22Rv1 (cell line): ENCODE results near the gene MCUB.
A peak's percentile ranks its signal among the peaks of the same experiment; 100 is the strongest.

Experiments
- H3K27ac ChIP-seq: fragments of 450-650 bp; 2 replicates; pipeline ENCODE4 v1.5.1; 2017
- ZFX ChIP-seq: fragments of 450-650 bp; IDR thresholded peaks from 2 replicates; pipeline ENCODE4 v1.6.1; 2017; ENCODE audit warnings: antibody characterized with exemption, borderline replicate concordance
- TF ChIP-seq, protein P1 (sequence below): fragments of 450-650 bp; IDR thresholded peaks from 2 replicates; pipeline ENCODE4 v1.5.1; 2017; ENCODE audit warnings: mild to moderate bottlenecking

MCUB gene

DNA sequence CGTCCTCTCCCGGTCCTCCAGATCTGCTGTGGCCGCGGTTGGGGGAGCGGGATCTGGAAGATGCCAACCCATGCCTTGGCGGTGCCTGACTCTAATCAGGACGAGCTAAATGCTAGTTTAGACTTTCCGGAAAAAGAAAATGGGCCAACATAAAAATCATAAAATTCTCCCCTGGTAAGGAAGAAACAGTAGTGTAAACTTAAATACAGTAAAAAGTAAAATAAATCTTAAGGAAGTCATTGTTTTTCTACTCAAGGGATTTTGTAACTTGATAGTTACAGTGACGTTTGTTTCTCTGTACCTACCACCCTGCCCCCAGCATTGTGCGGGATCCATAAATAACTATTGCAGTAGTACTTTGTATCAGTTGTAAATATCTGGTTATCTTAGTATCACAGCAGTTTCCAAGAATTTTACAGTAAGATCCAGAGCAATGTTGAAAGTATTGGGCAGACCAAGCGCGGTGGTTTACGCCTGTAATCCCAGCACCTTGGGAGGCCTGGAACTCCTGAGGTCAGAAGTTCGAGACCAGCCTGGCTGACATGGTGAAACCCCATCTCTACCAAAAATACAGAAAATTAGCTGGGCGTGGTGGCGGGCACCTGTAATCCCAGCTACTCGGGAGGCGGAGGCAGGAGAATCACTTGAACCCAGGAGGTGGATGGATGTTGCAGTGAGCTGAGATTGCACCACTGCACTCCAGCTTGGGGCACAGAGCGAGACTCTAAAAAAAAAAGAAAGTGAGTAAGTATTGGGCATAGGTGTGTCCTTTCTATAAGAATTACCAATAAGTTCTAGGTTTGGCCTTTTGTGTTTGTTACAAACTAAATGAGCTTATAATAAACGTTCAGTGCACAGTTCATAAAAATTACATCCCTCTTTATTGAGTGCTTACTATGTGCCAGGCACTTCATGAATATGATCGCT, 170.8 kb downstream of the MCUB start:
- TF ChIP-seq ZFX: no peak
- peak overlapping the region; percentile 70 for H3K27ac ChIP-seq

DNA sequence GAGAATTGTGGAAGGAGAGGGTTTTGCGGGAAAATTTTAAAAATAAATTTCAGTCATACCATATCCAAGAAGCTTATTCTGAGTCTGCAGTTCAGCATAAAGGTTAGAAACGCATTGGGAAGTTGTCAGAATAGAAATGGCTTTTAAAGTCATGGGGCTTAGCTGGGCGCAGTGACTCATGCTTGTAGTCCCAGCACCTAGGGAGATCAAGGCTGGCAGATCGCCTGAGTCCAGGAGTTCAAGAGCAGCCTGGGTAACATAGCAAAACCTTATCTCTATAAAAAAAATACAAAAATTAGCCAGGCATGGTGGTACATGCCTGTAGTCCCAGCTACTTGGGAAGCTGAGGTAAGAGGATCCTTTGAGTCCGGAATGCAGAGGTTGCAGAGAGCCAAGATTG, 173.7 kb downstream of the MCUB start:
- no peak for TF ChIP-seq ZFX
- TF ChIP-seq, protein P1, sequence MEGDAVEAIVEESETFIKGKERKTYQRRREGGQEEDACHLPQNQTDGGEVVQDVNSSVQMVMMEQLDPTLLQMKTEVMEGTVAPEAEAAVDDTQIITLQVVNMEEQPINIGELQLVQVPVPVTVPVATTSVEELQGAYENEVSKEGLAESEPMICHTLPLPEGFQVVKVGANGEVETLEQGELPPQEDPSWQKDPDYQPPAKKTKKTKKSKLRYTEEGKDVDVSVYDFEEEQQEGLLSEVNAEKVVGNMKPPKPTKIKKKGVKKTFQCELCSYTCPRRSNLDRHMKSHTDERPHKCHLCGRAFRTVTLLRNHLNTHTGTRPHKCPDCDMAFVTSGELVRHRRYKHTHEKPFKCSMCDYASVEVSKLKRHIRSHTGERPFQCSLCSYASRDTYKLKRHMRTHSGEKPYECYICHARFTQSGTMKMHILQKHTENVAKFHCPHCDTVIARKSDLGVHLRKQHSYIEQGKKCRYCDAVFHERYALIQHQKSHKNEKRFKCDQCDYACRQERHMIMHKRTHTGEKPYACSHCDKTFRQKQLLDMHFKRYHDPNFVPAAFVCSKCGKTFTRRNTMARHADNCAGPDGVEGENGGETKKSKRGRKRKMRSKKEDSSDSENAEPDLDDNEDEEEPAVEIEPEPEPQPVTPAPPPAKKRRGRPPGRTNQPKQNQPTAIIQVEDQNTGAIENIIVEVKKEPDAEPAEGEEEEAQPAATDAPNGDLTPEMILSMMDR: no peak
- no peak overlapping the region for H3K27ac ChIP-seq

DNA sequence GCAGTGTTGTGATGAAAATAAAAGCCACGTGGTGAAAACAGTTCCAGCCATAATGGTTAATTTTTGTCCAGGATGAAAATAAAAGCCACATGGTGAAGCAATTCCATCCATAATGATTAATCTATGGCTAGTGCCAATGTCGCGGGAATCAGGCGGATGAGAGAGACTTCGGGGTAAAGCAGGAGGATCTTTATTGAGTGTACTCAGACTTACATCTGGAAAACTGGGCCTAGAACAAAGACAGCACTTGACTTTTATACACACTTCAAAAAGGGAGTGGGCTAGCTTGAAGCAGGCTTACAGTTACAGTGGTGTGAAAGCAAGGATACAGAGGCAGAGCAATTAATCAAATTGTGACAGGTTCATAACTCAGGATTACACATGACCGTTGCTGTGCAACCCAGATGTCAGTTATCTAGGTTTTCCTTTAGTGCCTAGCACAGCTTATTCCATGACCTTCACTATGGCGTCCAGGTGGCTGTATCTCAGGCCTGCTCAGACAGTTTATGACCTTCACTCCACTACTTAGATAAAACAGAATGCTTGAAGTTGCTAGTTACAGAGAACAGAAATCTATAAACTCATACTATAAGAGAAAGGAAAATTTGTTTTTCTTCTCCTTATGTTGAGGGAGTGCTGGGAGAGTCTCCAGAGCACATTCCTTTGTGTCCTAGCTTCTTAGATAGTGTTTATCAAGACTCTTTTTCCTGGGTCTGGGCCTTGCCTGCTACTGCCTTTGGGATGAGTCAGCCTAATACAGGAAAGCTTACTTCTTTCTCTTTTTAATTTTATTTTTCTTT, 175.7 kb downstream of the MCUB start:
- no peak for TF ChIP-seq ZFX
- TF ChIP-seq, protein P1: no peak
- H3K27ac ChIP-seq: no peak overlapping the region
